ENCODE data around the gene ATG10.
A peak's percentile ranks its signal among the peaks of the same experiment; 100 is the strongest.

Gene ATG10

DNA sequence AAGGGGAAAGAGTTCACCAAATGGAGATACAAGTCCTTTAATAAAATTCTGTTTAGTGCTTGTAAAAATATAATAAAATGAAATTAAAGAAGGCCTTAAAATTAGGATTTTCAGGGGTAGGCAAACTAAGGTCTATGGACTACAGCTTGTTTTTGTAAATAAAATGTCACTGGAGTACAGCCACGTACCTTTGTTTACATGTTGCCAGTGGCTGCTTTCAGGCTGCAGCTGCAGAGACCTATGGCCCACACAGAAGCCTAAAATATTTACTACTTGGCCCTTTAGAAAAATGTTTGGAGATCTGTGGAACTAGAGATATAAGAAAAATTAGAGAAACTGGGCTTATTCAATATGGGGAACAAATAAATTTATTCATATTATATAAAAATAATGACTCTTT lies 183.5 kb downstream of the ATG10 start:
- H3K4me1 ChIP-seq (ENCODE audit: control insufficient read depth, insufficient read depth, low read length, poor library complexity, severe bottlenecking): no peaks in the 10 kb centered on the region
- H3K27me3 ChIP-seq (replicated peaks; ENCODE audit: control insufficient read depth, insufficient read depth, low read length, poor library complexity, severe bottlenecking): no peaks in the 10 kb centered on the region
- DNase-seq: no peak
- no peaks in the 10 kb centered on the region for H3K9me3 ChIP-seq (ENCODE audit: control insufficient read depth, low read length)
- H3K36me3 ChIP-seq (ENCODE audit: control insufficient read depth, insufficient read depth, low read length): no peaks in the 10 kb centered on the region
- no peak overlapping the region for H3K4me3 ChIP-seq (ENCODE audit: insufficient read depth, low read depth, low read length, poor library complexity, severe bottlenecking)
- H3K27ac ChIP-seq (ENCODE audit: insufficient read depth, low read length, poor library complexity, severe bottlenecking): no peak overlapping the region

DNA sequence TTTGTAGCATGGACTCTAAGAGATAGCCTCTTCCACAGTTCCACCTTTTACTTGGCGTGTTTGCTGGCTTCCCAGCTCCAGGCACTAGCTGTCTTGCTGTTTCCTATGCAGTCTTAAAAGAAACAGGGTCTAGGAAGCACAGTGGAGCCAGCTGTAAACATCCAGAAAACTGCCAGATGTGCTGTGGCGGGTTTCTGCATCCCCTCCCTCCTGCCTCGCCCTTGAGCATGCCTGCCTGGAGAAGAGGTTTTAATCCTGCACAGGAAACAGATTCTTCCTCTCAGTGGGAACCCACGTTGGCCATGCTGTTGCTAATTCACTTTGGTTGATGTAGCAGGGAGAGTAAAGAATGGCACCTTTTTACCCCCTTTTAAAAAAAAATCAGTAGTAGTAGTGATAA lies 185.1 kb downstream of the ATG10 start:
- Histone ChIP-seq H3K27ac (ENCODE audit: insufficient read depth, low read length, poor library complexity, severe bottlenecking) (no peak overlapping the region), H3K4me3 (ENCODE audit: insufficient read depth, low read depth, low read length, poor library complexity, severe bottlenecking) (no peak overlapping the region), H3K9me3 (ENCODE audit: control insufficient read depth, low read length) (no peaks in the 10 kb centered on the region), H3K36me3 (ENCODE audit: control insufficient read depth, insufficient read depth, low read length) (no peaks in the 10 kb centered on the region), H3K27me3 (replicated peaks; ENCODE audit: control insufficient read depth, insufficient read depth, low read length, poor library complexity, severe bottlenecking) (no peaks in the 10 kb centered on the region), H3K4me1 (ENCODE audit: control insufficient read depth, insufficient read depth, low read length, poor library complexity, severe bottlenecking) (no peaks in the 10 kb centered on the region)
- no peak for DNase-seq

DNA sequence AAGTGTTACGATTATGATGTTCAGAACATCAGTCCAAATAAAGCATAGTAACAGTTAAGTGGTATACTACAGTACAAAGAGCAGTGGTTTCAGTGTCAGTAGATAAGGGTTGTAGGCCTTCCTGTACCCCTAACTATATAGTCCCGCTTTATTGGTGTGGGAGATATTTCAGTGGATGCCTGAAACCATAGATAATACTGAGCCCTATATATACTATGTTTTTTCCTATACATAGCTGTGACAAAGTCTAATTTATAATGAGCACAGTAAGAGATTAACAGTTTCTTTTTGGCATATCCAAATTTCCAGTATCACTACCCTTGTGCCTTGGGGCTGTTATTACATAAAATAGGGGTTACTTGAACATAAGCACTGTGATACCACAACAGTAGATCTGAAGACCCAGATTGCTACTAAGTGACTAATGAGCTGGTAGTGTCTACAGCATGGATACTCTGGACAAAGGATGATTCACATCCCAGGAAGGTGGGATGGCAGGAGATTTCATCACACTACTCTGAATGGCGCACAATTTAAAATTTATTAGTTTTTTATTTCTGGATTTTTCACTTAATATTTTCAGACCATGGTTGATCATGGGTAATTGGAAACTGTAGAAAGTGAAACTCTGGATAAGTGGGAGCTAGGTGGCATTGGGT lies 187.1 kb downstream of the ATG10 start:
- Histone ChIP-seq H3K27me3 (replicated peaks; ENCODE audit: control insufficient read depth, insufficient read depth, low read length, poor library complexity, severe bottlenecking) (no peaks in the 10 kb centered on the region), H3K4me3 (ENCODE audit: insufficient read depth, low read depth, low read length, poor library complexity, severe bottlenecking) (no peak overlapping the region), H3K4me1 (ENCODE audit: control insufficient read depth, insufficient read depth, low read length, poor library complexity, severe bottlenecking) (no peaks in the 10 kb centered on the region), H3K27ac (ENCODE audit: insufficient read depth, low read length, poor library complexity, severe bottlenecking) (no peak overlapping the region), H3K36me3 (ENCODE audit: control insufficient read depth, insufficient read depth, low read length) (no peaks in the 10 kb centered on the region), H3K9me3 (ENCODE audit: control insufficient read depth, low read length) (no peaks in the 10 kb centered on the region)
- no peak for DNase-seq

DNA sequence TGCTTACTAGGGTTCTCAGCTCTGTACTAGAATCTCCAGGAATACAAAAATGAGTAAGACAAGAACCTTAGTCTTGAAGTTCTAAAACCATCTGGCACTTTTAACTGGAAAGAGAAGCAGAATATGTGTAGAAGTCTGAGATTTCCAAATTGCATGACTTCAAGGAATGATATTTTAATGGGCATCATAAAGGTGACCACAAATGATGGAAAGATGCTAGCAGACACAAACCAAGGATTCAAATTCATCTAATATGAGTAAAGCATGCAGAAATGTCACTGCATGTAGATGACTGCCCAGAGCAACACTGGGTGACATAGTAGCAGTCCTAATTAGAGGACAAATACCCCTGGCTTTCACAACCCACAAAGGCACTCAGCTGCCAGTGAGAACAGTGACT lies 189.1 kb downstream of the ATG10 start:
- Histone ChIP-seq H3K36me3 (ENCODE audit: control insufficient read depth, insufficient read depth, low read length) (no peaks in the 10 kb centered on the region), H3K27ac (ENCODE audit: insufficient read depth, low read length, poor library complexity, severe bottlenecking) (no peak overlapping the region), H3K27me3 (replicated peaks; ENCODE audit: control insufficient read depth, insufficient read depth, low read length, poor library complexity, severe bottlenecking) (no peaks in the 10 kb centered on the region), H3K4me1 (ENCODE audit: control insufficient read depth, insufficient read depth, low read length, poor library complexity, severe bottlenecking) (no peaks in the 10 kb centered on the region), H3K4me3 (ENCODE audit: insufficient read depth, low read depth, low read length, poor library complexity, severe bottlenecking) (no peak overlapping the region), H3K9me3 (ENCODE audit: control insufficient read depth, low read length) (no peaks in the 10 kb centered on the region)
- no peak for DNase-seq

GRCh38 chr5:82162573-82162972 lies 190.8 kb downstream of the ATG10 start:
- H3K9me3 ChIP-seq (ENCODE audit: control insufficient read depth, low read length): no peaks in the 10 kb centered on the region
- DNase-seq: no peak
- H3K36me3 ChIP-seq (ENCODE audit: control insufficient read depth, insufficient read depth, low read length): no peaks in the 10 kb centered on the region
- no peak overlapping the region for H3K27ac ChIP-seq (ENCODE audit: insufficient read depth, low read length, poor library complexity, severe bottlenecking)
- H3K27me3 ChIP-seq (replicated peaks; ENCODE audit: control insufficient read depth, insufficient read depth, low read length, poor library complexity, severe bottlenecking): no peaks in the 10 kb centered on the region
- no peaks in the 10 kb centered on the region for H3K4me1 ChIP-seq (ENCODE audit: control insufficient read depth, insufficient read depth, low read length, poor library complexity, severe bottlenecking)
- no peak overlapping the region for H3K4me3 ChIP-seq (ENCODE audit: insufficient read depth, low read depth, low read length, poor library complexity, severe bottlenecking)

DNA sequence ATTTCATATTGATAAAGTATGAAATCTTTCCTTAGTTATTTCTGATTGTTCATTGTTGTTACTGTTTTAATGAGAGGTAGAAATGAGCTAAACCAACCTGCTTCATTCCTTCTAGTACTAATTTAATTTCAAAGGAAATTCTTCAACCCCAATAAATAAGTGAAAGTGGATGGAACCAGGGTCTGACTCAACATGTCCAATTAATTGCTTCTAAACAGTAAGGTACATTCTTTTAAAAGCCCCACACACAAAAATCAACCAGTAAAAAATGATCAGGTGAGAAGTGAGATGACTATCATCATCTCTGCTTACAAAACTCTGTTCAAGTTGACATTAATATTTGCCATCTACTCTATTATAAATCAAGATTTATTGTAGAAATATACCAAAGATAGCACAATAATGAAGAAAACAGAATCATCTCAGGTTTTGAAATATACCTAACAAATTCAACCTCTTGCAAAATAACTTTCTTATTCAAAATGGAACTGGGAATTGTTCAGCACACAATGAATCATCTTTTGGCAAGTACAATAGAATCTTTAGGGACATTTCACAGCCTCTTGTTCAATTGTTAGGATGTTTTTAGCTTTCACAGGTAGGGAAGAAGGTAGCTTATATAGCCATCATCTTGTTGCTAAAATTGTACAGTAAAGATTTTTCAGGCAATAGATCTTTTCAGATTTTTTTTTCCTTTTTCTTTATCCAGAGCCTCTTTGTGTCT lies 191.8 kb downstream of the ATG10 start:
- no peak for DNase-seq
- Histone ChIP-seq H3K27ac (ENCODE audit: insufficient read depth, low read length, poor library complexity, severe bottlenecking) (no peak overlapping the region), H3K36me3 (ENCODE audit: control insufficient read depth, insufficient read depth, low read length) (no peaks in the 10 kb centered on the region), H3K4me3 (ENCODE audit: insufficient read depth, low read depth, low read length, poor library complexity, severe bottlenecking) (no peak overlapping the region), H3K27me3 (replicated peaks; ENCODE audit: control insufficient read depth, insufficient read depth, low read length, poor library complexity, severe bottlenecking) (no peaks in the 10 kb centered on the region), H3K9me3 (ENCODE audit: control insufficient read depth, low read length) (no peaks in the 10 kb centered on the region), H3K4me1 (ENCODE audit: control insufficient read depth, insufficient read depth, low read length, poor library complexity, severe bottlenecking) (no peaks in the 10 kb centered on the region)

GRCh38 chr5:82164176-82164976 lies 192.6 kb downstream of the ATG10 start:
- H3K36me3 ChIP-seq (ENCODE audit: control insufficient read depth, insufficient read depth, low read length): no peaks in the 10 kb centered on the region
- no peak for DNase-seq
- H3K4me3 ChIP-seq (ENCODE audit: insufficient read depth, low read depth, low read length, poor library complexity, severe bottlenecking): no peak overlapping the region
- no peaks in the 10 kb centered on the region for H3K27me3 ChIP-seq (replicated peaks; ENCODE audit: control insufficient read depth, insufficient read depth, low read length, poor library complexity, severe bottlenecking)
- no peak overlapping the region for H3K27ac ChIP-seq (ENCODE audit: insufficient read depth, low read length, poor library complexity, severe bottlenecking)
- no peaks in the 10 kb centered on the region for H3K4me1 ChIP-seq (ENCODE audit: control insufficient read depth, insufficient read depth, low read length, poor library complexity, severe bottlenecking)
- H3K9me3 ChIP-seq (ENCODE audit: control insufficient read depth, low read length): no peaks in the 10 kb centered on the region

- Histone ChIP-seq H3K4me1 (ENCODE audit: control insufficient read depth, insufficient read depth, low read length, poor library complexity, severe bottlenecking) (no peaks in the 10 kb centered on the region), H3K27me3 (replicated peaks; ENCODE audit: control insufficient read depth, insufficient read depth, low read length, poor library complexity, severe bottlenecking) (no peaks in the 10 kb centered on the region), H3K36me3 (ENCODE audit: control insufficient read depth, insufficient read depth, low read length) (no peaks in the 10 kb centered on the region), H3K27ac (ENCODE audit: insufficient read depth, low read length, poor library complexity, severe bottlenecking) (no peak overlapping the region), H3K4me3 (ENCODE audit: insufficient read depth, low read depth, low read length, poor library complexity, severe bottlenecking) (no peak overlapping the region), H3K9me3 (ENCODE audit: control insufficient read depth, low read length) (no peaks in the 10 kb centered on the region)
- no peak for DNase-seq
These were observed 193.3 kb downstream of the ATG10 start for GRCh38 chr5:82164977-82165713.

- Histone ChIP-seq H3K4me1 (ENCODE audit: control insufficient read depth, insufficient read depth, low read length, poor library complexity, severe bottlenecking) (no peaks in the 10 kb centered on the region), H3K4me3 (ENCODE audit: insufficient read depth, low read depth, low read length, poor library complexity, severe bottlenecking) (no peak overlapping the region), H3K27ac (ENCODE audit: insufficient read depth, low read length, poor library complexity, severe bottlenecking) (no peak overlapping the region), H3K27me3 (replicated peaks; ENCODE audit: control insufficient read depth, insufficient read depth, low read length, poor library complexity, severe bottlenecking) (no peaks in the 10 kb centered on the region), H3K9me3 (ENCODE audit: control insufficient read depth, low read length) (no peaks in the 10 kb centered on the region), H3K36me3 (ENCODE audit: control insufficient read depth, insufficient read depth, low read length) (no peaks in the 10 kb centered on the region)
- peak in 1 of 3 donors; percentile 6 for DNase-seq
These were observed 194.1 kb downstream of the ATG10 start for GRCh38 chr5:82165740-82166530.
